Measurements from ENCODE around the gene PTPN5. TPM values are rescaled to one million over a fixed set of nuclear protein-coding genes. Genes with fewer than 3 reads are reported as not detected.
"Not testable (repeated sequence)": the region's sequence is repeated elsewhere in the genome, so short reads cannot be mapped to it uniquely, and the experiment has no call there.

Gene PTPN5
- 4.2 and 4.7 TPM in 2 replicates for polyA plus RNA-seq (2014; cell fraction: cytosol; rRNA removed)
- polyA plus RNA-seq (2014; cell fraction: nucleus; rRNA removed) = 11.9 and 12.0 TPM in 2 replicates

GRCh38 chr11:18791207-18791968 is at the start of gene PTPN5:
TSS of gene PTPN5 (minus strand) at chr11:18791798. CDS start at chr11:18771958, 19,840 bp downstream.
- DNase-seq (ENCODE audit: low spot score) = peak; percentile 32

DNA sequence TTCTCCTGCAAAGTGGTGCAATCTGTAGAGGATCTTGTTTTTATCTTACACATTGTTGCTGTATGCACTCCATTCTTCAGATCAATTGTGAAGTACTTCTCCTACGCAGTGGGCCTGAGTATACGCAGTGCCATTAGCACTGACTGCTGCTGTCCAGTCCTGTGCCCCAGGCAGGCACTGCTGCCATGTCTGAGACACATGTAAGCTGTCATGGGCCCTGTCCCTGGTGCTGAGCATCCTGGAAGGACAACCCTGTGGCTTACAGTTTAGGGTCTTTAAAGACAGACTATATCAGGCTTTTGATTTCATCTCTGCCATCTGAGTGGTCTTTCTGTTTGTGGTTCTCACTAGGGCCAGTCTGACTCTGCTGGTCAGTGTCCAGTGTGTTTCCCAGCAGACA is 44.8 kb upstream of the PTPN5 start:
- DNase-seq (ENCODE audit: low spot score) = no peak

DNA sequence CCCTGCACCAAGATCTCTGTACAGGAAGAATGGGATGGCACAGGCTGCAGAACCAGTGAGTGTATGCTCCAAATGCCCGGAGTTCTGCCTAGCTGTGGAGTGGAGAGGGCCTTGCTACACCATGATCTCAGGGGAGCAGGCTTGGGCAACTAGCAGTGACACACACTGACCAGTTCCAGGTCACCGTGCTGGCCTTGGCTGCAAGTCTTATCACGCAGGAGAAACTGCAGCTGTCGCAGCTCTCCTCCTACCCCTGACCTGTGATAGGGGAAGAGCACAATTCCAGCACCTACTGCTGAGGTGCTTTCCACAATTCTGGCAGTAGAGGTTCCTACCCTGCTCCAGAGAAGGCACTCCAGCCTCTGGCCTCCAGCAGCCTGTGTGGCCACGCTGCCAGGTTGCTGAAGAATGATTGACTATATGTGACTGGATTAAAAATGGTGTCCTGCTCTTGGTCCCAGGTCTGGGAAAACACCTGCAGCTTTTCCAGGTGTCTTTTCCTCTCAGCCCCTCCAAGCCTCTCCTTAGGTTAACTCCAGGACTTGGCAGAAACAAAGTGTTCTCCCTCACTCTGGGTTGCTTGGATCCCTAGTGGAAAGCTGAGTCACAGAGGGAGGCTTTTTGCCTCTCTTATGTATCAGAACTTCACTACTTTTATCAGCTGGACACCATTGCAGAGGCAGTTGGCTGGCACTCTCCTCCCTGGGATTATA is 43.3 kb upstream of the PTPN5 start:
- DNase-seq (ENCODE audit: low spot score) = no peak

- DNase-seq (ENCODE audit: low spot score) = not testable (repeated sequence)
Observed at GRCh38 chr11:18820160-18820559, 28.6 kb upstream of the PTPN5 start.

DNA sequence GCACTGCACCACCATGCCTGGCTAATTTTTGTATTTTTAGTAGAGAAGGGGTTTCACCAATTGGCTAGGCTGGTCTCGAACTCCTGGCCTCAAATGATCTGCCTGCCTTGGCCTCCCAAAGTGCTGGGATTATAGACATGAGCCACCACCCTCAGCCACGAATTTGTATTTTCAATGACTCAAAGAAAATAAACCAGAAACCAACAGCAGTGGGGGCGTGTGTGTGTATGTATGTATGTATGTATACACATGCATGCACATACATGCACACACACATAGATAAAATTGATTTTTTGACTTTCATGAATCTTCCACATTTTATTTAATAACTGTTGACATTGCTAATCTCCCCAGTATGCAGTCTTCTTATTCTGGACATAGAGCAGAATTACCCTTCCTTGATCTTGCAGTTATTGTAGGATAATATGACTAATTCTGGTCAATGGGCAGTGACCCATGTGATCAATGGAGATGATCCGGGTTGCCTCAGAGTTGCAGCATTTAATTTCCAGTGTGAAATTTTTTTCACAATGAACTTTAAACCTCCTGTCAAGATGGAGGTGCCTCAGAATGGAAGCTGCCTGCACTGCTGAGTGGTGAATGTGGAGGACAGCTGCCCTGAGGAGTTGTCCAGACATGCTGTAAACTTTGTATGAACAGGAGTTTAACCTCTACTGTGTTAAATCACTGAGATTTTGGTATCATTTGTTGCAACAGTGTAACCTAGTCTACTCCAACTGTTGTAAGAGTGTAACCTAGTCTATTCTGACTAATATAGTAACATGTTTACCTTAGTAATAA is 12.8 kb upstream of the PTPN5 start:
- DNase-seq (ENCODE audit: low spot score) = no peak

DNA sequence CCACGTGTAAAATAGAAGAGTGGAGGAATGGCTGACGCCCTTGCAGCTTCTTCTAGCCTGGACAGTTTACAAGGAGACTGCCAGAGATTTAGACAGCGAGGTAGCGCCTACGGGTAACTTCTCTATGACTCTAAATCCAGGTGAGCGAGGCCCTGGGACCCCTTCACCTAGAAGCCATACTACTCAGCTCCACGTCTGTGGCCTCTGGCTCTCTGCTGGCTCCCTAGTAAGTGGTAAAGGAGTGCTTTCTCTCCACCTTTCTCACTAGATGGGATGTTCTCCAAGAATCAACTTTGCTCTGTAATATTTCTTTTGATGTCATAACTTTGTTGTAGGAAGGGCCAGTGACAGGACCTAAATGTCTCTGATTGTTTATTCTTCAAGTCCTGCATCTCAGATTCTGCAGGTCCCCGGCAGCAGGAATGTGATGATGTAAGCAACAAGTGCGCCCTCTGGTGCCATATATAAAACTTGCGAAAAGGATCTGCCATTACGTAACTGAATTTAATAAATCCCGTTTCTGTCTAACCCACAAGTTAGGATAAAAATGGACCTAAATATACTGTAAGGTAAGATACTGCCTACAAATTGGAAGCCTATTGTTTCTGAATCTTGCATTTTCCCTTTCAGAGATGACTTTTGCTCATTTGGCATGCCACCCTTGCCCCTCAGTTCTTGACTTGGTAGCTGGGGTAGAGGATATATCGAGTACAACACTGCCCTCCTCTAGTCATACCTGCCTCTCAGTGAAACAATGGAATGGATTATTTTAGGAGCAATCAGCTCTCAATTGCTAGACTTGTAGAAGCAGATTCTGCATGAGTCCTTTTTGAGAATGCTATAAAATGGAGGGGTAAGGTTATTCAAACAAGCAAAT is 11.0 kb upstream of the PTPN5 start:
- peak; percentile 77 for DNase-seq (ENCODE audit: low spot score)

DNA sequence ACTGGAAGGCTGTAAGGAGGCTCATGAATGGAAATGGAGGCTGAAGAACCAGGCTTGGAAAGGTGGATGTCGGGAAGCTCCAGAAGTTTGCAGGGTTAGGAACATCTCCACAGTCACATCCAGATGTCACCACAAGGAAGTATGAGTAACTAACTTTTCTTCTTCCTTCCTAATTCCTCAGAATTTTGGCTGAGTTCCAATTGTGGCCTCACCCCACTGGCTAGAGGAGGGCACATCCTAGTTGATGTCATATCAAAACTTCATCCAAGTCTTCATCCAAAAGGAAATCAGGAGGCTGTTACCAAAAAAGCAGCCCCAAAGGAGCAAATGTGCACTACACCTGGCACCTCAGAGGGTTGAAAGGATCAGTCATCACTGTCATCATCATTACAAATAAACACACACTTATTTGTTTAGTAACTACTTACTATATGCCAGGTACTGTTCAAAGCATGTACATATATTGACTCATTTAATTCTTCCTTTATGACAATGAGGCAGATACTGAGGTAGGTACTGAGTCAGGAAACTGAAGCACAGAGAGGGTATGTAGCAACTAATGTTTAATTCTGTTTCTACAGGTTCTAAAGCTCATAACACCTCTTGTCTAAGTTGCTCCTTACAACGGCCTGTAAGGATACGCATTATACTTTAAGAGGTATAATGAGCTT is 7.3 kb upstream of the PTPN5 start:
- DNase-seq (ENCODE audit: low spot score) = no peak

DNA sequence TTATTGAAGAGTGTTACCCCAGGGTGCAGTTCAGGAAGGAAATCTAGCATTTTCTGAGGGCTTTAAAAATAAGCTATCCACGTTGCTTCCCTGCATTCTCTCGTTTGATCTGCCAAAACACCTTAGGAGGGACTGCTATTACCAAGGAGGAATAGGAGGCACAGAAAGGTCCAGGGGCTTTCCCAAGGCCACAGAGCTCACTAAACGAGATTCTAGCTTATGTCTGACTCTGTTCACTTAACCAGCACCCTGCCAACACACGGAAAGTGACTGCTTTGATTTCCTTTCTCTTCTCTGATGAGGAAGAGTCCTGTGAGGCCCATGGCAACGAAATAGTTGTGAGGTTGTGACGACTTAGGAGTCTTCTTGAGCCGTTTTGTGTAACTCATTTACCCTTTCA is 3.4 kb upstream of the PTPN5 start:
- no peak for DNase-seq (ENCODE audit: low spot score)

- DNase-seq (ENCODE audit: low spot score) = no peak
Observed at GRCh38 chr11:18792827-18793226, 1.2 kb upstream of the PTPN5 start.

- DNase-seq (ENCODE audit: low spot score) = peak; percentile 30
Observed at GRCh38 chr11:18791969-18792628, 501 bp upstream of the PTPN5 start.

- DNase-seq (ENCODE audit: low spot score) = peak; percentile 27
Observed at GRCh38 chr11:18790883-18791206, 753 bp downstream of the PTPN5 start.

DNA sequence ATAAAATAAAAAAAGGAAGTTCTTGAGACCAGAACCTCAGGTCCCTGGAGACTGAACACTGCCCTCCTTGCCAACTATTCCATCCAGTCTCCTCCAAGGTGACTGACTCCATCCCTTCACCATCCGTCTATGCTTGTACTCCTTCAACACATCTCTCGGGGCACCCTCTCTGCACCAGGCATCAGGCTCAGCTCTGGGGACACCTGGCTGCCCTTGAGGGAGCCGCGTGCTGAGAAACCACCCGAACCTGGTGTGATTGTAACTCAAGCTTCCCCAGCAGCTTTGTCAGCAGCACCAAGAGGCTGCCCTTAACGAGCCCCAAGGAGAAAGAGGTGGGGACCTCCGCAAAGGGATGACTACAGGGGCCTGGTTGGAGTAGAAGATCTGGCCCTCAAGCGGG is 1.7 kb downstream of the PTPN5 start:
- no peak for DNase-seq (ENCODE audit: low spot score)

DNA sequence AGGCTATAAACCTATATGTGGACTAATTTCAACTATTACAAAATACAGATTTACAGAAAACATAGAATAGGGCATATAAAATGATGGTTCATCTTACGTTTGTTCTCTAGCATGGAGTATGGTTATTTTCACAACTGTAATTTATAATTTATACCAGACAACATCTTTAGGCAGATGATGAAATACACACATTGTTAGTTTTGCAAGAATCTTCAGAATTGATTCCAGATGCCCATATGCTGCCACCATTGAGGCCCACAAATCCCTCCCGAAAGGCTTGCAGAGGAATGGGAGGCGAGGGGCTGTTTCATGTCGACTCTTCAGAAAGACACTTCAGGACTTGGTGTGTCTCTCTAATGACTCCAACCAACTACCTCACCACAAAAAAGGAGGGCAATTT is 6.2 kb downstream of the PTPN5 start:
- no peak for DNase-seq (ENCODE audit: low spot score)

- DNase-seq (ENCODE audit: low spot score) = no peak
Observed at GRCh38 chr11:18780896-18781295, 10.7 kb downstream of the PTPN5 start.

DNA sequence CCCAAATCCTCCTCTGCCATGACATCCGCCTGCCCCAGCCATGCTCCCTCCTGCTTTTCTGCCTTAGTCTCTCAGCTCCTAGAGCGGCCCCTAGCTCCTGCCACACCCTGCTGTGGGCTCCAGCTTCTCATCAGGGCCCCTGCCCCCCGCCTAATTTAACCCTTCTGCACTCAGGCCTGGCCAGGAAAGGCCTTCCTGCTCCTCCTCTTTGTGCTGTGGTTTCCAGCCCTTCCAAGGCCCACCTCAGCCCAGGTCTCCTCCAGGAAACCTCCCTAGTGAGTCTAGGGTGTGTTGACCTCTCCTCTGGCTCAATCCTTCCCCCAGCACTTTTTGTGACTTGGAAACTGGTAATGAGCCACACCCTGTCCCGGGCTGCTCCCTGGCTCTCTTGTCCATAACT is 11.3 kb downstream of the PTPN5 start:
- DNase-seq (ENCODE audit: low spot score) = no peak

DNA sequence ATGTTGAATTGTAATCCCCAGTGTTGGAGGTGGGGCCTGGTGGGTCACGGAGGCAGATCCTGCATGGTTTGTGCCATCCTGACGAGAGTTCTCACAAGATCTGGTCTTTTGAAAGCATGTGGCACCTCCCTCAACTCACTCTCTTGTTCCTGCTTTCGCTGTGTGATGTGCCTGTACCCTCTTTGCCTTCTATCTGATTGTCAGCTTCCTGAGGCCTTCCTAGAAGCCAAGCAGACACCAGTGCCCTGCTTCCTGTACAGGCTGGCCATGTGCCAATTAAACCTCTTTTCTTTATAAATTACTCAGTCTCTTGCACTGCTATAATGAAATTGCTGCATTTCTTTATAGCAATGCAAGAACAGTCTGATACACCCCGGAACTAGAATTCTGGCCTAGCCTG is 13.1 kb downstream of the PTPN5 start:
- no peak for DNase-seq (ENCODE audit: low spot score)

GRCh38 chr11:18776324-18776723 is 15.3 kb downstream of the PTPN5 start:
- DNase-seq (ENCODE audit: low spot score) = no peak

GRCh38 chr11:18775492-18776292 is 15.9 kb downstream of the PTPN5 start:
- DNase-seq (ENCODE audit: low spot score) = peak; percentile 68

DNA sequence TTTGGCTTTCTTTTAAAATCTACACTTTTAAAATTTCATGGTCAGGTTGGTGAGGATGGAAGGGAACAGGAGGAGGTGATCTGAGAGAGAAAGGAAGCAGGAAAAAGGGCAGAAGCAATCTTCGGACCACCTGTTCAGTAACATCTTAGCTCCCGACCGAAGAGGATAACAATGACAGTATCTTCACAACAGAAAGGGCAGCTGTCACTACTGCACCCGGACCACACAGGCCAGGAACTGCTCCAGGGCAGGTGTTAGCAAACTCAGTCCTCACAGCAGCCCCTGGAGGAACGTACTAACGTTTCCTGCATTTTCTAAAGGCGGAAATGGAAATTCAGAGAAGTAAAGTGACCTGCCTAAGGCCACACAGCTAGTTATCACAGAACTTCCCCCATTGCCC is 16.8 kb downstream of the PTPN5 start:
- DNase-seq (ENCODE audit: low spot score) = no peak

Data from SK-N-DZ (cell line).